ENCODE measurements around the gene SPAG9.

- TF ChIP-seq ZFP41 (tag by site-specific recombination; IDR thresholded peaks at IDR 0.05; ENCODE audit: borderline replicate concordance) (no peak), ATF2 (tag by site-specific recombination; IDR thresholded peaks at IDR 0.05; ENCODE audit: low read depth) (no peak), SP2 (tag by site-specific recombination; IDR thresholded peaks at IDR 0.05) (no peak), ZSCAN18 (tag by site-specific recombination; IDR thresholded peaks at IDR 0.05) (no peak), CTCF (tag by site-specific recombination; IDR thresholded peaks at IDR 0.05) (no peak), ZXDB (tag by site-specific recombination; IDR thresholded peaks at IDR 0.05) (peak; percentile 36; the same call in 1 of the 2 replicates), ZNF768 (tag by site-specific recombination; IDR thresholded peaks at IDR 0.05) (no peak), ZNF10 (tag by site-specific recombination; IDR thresholded peaks at IDR 0.05) (no peak), ZBTB1 (tag by site-specific recombination; IDR thresholded peaks at IDR 0.05) (no peak), ZNF302 (tag by site-specific recombination; IDR thresholded peaks at IDR 0.05; ENCODE audit: low read depth) (no peak), ZNF184 (tag by site-specific recombination; IDR thresholded peaks at IDR 0.05) (no peak), ZSCAN30 (tag by site-specific recombination; IDR thresholded peaks at IDR 0.05) (no peak)
Measured at GRCh38 chr17:51118330-51119195, 2.1 kb downstream of the SPAG9 start.
